AML-193 (cell line): ENCODE results near the gene FASLG.
A peak's percentile ranks its signal among the peaks of the same experiment; 100 is the strongest.
"Not testable (repeated sequence)": the region's sequence is repeated elsewhere in the genome, so short reads cannot be mapped to it uniquely, and the experiment has no call there.

Experiments
- DNase-seq, 2 experiments: peaks; one replicate each; lab custom pipeline; 2025; lab: John Stamatoyannopoulos, UW

The FASLG gene

DNA sequence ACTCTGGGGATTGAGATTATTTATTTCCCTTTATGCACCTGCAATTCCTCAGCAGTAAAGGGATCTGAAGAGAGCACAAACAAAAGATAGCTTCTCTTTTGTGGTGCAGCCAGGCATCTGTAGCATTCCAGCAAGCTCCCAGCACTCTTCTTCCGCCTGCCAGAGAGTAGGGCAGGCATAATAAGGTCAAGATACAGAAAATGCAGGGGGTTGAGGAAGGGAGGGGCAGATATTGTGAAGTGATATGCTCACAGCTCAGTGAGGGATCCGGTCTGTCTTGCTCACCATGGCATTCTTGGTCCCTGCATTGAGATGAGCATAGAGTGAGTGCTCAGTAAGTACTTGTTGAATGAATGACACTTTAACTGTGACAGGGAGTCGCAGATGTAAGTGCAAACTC is 23.9 kb downstream of the FASLG start:
- DNase-seq = no peak

DNA sequence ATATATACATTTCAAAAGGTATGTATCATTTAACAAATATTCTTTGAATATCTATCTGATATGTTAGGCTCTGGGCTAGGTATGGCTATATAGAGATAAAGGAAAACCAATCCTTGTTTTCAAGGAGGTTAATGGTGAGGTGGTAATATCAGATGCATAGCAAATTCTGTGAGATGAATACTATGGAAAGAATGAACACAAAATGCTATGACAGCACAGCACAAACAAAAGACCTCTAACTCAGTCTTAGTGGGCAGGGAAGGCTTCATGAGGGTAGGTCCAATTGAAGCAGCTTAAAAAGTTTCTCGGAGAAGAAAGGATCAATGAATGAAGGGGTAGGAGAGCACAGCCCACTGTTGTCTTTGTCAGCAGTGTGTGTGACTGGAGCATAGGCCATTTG is 27.2 kb downstream of the FASLG start:
- DNase-seq = no peak

DNA sequence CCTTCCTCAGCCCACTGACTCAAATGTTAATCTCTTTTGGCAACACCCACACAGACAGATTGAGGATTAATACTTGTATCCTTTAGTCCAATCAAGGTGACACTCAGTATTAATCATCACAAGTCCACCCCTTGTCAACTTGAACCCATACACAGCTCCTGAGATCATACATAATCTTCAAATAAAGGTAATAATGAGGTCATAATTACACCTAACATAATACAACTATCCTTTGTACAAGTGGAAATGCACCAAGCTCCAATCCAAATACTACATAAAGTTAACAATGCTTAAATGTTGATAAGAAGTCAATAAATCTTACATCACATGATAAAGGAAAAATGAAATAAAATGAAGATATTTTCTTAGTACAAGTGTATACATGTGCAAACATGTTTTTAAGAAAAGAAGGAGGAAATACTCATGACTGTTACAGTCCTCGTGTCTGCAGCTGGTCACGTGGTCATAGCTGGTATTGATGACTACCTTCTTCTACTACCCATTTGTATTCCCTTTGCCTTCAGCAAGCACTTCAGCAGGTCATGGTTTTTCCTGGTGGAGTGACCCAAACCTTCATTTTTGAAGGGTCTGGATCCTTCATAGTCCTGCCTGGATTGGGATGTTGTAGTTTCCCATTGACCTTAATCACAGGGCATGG is 29.7 kb downstream of the FASLG start:
- not testable (repeated sequence) for DNase-seq

DNA sequence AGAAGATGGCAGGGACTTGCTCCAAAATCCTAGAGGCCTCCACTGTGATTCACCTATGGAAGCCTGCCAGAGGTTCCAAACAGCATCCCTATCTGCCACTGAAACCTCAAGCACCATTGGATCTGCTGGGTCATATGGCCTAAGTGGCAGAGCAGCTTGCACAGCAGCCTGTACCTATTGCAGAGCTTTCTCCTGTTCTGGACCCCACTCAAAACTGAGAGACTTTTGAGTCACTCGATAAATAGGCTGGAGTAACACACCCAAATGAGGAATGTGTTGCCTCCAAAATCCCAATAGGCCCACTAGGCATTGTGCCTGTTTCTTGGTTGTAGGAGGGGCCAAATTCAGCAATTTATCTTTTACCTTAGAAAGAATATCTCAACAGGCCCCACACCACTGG is 32.0 kb downstream of the FASLG start:
- DNase-seq = not testable (repeated sequence)

DNA sequence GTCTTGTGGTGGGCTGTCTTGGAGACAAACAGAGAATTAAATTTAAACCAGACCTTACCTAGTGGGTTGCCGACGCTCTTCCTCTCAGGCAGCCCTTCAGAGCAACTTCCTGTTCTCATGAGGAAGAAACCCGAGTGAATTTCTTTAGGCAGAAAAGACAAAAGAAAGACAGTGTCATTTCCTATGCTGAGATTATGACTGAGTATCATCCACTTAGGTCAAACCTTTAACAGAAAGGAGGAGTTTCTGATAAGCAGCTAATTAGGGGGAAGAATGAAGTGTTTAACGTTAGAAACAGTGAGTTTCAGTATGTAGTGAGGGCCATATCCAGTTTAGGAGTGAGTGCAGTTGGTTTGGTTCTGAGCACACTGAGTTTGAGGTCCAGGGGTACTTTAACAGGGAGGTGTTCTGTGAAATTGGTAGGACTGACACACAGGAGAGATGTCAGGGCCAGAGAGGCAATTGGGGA is 38.7 kb downstream of the FASLG start:
- DNase-seq = peak; percentile 19 to 47

DNA sequence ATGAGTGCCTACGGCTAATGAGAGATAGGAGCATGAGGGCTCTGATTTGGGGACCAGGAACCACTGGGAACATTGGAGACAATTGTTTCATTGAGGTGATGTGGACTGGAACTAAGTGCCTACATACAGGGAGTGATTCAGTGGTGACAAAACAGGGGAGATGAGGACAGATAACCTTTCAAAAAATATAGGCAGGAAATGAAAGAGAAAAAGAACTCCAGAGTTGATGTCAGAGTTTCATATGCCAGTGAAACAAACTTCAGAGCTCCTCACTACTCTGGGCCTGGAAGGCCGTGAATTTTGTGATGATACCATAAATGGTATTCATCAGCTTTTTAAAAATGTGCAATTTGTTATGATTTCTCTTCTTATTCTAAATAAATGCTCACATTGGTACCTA is 39.3 kb downstream of the FASLG start:
- DNase-seq = no peak

DNA sequence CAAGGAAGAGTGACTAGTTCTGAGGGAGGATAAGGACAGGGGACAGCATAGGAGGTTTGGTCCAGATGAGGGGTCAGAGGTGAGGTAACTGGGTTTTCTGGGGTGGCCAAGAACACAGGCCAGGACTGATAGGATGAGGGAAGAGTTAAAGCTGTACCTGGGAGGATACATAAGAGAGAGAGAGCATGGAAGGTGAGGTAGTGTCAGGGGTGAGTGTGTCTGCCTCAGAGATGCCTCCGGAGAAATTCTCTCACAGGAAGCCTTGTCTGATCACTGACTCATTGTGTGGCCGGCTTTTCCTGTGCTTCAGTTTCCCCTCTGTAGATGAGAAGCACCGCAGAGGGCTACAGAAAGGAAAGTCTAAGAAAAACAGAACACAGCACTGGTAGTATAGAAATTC is 40.2 kb downstream of the FASLG start:
- DNase-seq = peak; percentile 76 to 77

DNA sequence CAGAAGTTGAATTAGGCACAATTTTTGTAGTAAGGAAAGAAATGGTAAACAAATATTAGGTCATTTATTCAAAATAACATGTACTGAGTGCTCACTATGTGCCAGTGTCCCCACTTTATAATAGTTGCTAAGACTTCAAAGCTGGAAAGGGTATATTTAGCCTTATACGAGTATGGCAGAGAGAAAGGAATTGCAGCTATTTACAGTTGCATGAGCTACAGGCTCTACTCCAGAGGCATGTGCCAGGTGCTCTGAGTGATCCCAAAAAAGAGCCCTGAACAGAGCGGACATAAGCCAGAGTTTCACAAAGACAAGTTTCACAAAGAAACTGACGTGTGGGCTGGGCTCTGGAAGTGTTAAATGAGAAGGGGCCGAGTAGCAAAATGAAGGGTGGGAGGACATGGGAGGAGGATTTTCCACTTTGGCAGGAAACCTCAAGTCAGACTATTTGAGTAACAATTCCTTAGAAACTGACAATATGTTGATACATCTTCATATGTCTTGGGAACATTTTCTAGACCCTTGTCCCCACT is 40.9 kb downstream of the FASLG start:
- DNase-seq = no peak

DNA sequence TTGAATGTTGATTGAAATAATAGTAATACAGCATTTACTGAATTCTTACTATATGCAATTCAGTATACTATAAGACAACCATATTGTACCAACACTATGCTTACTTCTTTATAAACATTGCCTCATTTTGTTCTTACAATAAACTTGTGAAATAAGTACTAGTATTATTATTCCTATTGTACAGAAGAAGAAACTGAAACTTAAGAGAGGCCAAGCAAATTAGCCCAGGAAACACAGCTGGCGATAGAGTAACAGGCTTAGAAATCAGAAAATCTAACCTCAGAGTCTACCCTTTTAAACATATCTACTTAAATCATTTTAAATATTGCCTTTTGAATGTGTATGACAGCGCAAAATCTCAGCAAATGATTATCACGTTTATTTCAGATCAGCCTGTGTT is 41.7 kb downstream of the FASLG start:
- no peak for DNase-seq

DNA sequence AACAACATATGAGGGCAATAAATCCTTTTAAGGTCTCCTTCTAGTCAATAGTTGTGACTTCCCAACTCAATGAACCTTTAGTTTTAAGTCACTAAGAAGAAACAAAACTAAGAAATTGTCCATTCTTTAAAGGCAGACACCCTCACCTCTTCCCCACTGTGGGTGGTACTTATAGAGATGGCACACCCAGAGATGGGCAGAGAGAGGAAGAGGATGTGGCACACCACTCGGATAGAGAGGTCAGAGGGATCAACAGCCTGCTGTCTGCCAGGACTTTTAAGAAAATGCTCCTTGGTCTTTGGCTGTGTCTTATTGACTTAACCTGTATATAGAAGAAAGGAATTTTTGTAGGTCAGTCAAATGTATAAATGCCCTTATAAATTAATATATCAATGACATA is 45.1 kb downstream of the FASLG start:
- no peak for DNase-seq

DNA sequence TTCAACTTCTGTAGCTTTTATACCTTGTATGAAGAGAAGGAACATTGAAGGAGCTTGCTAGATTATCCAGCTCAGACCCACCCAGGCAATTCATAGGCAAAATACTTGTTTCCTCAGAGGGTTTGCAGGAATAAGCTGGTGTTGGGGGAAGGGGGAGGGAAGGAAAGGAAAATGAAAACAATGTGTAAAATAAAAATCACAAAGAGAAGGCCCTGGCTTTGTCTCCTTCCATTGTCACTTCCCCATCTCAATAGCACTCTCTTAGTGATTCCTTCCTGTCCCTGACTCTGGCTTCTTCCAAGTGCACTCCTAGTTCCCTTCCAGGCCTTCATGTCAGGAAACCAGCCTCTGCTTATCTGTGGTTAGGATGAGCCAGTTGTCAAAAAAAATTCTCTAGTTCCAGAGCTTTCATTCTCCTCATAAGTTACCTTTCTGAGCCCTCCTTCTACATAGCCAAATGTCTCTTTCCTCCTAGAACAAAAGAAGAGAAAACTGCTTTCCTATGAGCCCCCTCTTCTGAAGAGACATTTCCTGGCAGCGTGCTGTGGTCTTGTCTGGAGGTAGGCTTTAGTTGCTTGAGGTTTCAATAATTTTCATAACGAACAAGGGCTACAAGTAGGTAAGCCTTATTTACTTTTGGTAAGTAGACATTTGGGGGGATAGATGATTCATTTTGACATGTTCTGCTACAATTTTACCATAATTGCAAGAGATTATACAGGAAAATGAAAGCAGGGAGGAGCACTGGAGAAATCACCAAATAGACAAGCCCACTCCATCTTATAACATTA is 45.7 kb downstream of the FASLG start:
- DNase-seq = no peak

DNA sequence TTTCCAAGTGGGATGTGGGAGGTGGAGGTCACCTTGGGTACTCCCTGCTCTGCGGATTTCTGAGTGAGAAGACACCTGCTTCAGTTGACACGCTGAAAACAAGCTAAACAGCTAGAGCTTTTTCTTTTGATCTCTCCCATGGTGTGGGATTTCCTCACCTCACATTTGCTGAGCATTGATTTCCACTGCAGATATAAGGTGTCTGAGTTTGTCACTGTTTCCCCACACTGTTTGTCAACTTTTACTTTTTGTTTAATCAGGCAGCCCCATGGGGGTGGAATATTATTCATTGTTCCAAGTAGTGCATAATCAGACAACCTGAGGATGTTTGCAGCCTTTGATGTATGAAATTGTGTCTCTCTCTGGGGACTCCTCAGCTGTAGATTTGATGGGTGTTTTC is 49.5 kb downstream of the FASLG start:
- DNase-seq = no peak

DNA sequence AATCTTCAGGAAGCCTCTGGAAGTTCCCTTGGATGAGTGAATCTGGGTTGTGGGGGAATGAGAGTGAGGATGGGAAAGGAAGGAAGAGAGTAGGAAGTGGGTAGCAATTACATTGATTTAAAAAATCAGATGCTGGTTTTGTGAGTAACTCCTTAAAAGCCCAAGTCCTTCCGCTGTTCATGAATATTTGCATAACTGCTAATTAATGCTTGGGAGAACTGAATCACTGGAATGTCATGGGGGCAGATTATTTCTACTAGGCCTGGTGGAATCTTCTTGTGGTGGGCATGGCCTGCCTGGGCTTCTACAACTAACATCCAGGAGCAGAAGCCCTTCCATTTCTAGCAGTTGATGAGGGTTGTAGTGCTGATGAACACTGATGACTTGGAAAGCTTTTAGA is 52.7 kb downstream of the FASLG start:
- no peak for DNase-seq

DNA sequence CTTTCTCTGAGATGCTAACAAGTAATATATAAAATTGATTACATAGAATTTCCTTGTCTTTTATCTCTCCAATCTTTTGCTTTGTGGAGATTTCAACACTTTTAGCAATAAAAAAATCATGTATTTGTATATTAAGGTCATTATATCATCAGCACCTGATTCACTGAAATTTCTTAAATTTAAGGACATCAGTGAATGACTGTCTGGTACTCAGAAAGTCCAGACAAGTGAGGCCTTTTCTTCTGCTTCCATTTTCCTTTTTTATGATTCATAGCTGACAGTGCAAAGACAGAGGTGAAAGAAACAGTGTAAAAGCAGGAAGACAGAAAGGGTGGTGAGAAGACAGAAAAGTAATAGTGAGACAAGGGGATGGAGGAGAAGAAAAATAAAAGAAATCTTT is 54.6 kb downstream of the FASLG start:
- no peak for DNase-seq
